Measurements from ENCODE around the gene HEATR5B. TPM values are rescaled to one million over a fixed set of nuclear protein-coding genes. Genes with fewer than 3 reads are reported as not detected.

The HEATR5B gene
- total RNA-seq, result 10 to 100 TPM; 24.0 to 24.3 TPM

DNA sequence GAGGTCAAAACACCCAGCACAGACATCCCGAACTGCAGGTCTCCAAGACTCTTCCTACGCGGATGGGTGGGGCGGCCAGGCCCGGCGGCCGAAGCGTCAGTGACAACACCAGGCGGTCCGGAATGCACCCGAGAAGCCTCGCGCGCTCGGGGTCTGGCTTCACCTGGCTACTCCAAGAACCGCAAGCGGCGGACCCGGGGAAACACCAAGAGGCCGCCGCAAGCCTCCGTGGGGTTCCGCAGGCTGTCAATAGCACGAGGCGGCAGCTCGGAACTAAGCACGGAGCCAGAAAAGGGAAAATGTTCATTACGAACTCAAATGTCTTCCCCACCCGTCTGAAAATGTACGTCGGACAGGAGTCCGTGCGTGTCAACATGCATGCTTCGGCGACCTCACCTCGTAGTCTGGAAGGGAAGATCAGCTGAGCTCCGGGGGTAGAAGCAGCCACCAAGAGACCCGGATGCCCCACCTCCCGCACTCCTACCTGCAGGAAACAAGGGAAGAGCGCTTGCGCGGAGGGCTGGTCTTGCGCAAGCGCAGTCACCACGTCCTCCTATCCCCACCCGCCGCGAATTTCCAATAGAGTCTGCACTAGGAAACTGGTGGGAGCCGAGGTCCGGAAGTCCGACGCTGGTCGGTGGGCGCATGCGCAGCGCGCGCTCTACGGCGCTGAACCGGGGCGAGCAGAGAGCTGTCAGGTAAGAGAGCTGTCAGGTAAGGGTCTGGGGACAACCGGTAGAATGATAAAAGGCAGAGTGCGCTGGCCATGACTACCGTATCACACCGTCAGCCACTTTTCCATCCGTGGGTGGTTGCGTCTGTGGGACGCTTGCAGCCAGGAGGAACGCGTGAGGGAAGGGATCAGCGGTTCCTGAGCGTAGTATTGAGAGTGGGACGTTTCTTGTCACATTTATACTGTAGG, at the start of gene HEATR5B, which contains the start of gene GPATCH11:
HEATR5B (minus strand) TSS at position 500 of the 922 bp plus-strand sequence. CDS start 958 bp downstream, outside the sequence.
GPATCH11 (plus strand) TSS at position 646 of the 922 bp plus-strand sequence. CDS start 3,864 bp downstream, outside the sequence.

DNA sequence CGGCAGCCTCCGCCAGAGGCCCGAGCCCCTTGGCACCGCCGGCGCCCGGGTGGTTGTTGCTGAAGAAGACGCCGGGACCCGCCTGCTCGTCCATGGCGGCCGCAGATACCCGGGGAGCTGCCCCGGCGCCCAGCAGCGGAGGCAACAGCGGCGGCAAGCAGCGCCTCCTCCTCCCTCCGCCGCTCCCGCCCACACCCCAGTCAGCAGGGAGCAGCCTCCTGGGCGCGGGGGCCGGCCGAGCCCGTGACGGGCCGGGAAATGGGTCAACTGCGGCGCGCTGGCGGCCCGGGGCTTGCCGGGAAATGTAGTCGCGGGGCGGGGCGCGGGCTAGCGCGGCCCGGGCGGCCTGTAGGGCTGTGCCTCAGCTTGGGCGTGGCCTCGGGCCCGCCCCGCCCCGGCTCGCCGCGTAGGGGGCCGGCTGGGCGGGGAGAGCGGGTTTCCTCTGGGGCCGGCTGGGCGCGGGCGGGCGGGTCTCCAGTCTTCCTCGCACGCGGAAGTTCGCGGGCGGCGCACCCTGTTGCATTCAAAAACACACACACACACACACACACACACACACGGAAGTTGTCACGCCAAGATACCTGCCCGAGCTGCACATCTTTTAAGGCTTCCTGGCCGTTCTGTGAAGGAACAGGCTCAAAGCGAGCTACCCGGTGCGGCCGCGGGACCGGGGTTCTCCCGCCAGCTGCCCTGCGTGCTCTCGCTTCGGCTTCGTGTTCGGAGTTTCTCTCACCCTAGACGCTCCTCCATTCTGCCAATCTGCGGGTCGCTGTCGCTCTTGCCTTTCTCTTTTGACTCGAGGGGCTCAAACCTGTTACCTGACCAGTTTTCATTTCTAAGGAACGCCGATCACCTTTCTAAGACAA, 117.6 kb downstream of the HEATR5B start, which contains the start of gene STRN:
STRN (minus strand) TSS at position 167 of the 866 bp plus-strand sequence; CDS start at position 94, 73 bp downstream.

Other genes starting within 250 kb of the HEATR5B start
- 10 to 100 TPM; 36.8 to 38.0 TPM for gene STRN, start 117.8 kb downstream of the HEATR5B start, total RNA-seq
- 10 to 100 TPM; 10.6 to 11.4 TPM for gene GPATCH11, start 146 bp upstream of the HEATR5B start, total RNA-seq
- 10 to 100 TPM; 34.8 to 37.5 TPM for gene EIF2AK2, start 72.6 kb upstream of the HEATR5B start, total RNA-seq
- gene SULT6B1, start 104.3 kb upstream of the HEATR5B start, total RNA-seq, result not detected
- gene CEBPZOS, start 112.1 kb upstream of the HEATR5B start, total RNA-seq, result 10 to 100 TPM; 32.7 to 34.0 TPM
- gene CEBPZ, start 147.2 kb upstream of the HEATR5B start, total RNA-seq, result 10 to 100 TPM; 43.4 to 49.7 TPM
- gene NDUFAF7, start 147.3 kb upstream of the HEATR5B start, total RNA-seq, result 10 to 100 TPM; 19.1 to 21.2 TPM
- gene PRKD3, start 240.5 kb upstream of the HEATR5B start, total RNA-seq, result 10 to 100 TPM; 12.4 to 15.0 TPM